Loucy (cell line): ENCODE data around the gene PTPRH.
A peak's percentile ranks its signal among the peaks of the same experiment; 100 is the strongest.

ENCODE experiments used
- EZH2phosphoT487 ChIP-seq: fragments of 200-600 bp; IDR thresholded peaks from 2 replicates; pipeline ENCODE4 v1.6.1; 2018; ENCODE audit warnings: antibody characterized with exemption, mild to moderate bottlenecking, moderate library complexity, borderline replicate concordance
- TF ChIP-seq, protein P1 (sequence below): fragments of 200-600 bp; sonication (generic); conservative IDR thresholded peaks from 2 replicates; pipeline ENCODE4 v1.5.1; 2014; ENCODE audit warnings: mild to moderate bottlenecking, antibody characterized with exemption, low read length

DNA sequence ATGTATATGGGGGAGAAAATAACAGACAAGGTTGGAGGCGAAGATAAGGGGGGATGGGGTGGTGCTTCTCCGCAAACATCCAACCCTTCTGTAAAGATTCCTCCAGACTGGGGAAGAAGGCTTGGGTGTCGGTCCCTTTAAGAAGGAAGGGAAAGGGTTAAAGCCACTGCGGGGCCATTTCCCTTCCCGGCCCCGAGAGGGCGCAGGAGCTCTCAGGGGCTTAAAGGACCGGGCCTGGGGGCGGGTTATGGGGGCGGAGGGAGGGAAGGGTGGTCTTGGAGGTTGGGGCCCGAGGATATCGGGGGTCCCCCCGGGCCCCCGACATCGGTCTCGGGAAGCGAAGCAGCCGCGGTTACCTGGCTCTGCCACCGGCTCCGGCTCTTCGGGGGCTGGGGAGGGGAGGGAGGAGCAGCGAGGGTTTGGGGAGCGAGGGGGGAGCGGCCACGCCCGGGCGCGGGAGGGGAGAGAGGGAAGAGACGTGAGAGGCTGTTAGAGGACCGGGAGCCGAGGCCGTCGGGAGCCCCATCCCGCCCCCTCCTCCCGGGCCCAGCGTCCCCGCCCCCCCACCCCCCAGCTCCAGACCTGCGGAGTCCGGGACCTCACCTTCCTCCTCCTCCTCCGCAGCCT, 63.1 kb downstream of the PTPRH start:
- TF ChIP-seq EZH2phosphoT487 = no peak
- TF ChIP-seq, protein P1, sequence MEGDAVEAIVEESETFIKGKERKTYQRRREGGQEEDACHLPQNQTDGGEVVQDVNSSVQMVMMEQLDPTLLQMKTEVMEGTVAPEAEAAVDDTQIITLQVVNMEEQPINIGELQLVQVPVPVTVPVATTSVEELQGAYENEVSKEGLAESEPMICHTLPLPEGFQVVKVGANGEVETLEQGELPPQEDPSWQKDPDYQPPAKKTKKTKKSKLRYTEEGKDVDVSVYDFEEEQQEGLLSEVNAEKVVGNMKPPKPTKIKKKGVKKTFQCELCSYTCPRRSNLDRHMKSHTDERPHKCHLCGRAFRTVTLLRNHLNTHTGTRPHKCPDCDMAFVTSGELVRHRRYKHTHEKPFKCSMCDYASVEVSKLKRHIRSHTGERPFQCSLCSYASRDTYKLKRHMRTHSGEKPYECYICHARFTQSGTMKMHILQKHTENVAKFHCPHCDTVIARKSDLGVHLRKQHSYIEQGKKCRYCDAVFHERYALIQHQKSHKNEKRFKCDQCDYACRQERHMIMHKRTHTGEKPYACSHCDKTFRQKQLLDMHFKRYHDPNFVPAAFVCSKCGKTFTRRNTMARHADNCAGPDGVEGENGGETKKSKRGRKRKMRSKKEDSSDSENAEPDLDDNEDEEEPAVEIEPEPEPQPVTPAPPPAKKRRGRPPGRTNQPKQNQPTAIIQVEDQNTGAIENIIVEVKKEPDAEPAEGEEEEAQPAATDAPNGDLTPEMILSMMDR = peak; percentile 83
